ENCODE measurements around the gene SNAP25.

The SNAP25 gene

GRCh38 chr20:10306440-10307358, 88.1 kb downstream of the SNAP25 start:
- peak; percentile 21 for DNase-seq

- no peak for DNase-seq
Observed at GRCh38 chr20:10307359-10307735, 88.7 kb downstream of the SNAP25 start.

- no peak for DNase-seq
Observed at GRCh38 chr20:10308652-10309051, 90.0 kb downstream of the SNAP25 start.

- no peak for DNase-seq
Observed at GRCh38 chr20:10309326-10309725, 90.7 kb downstream of the SNAP25 start.

- no peak for DNase-seq
Observed at GRCh38 chr20:10312111-10312510, 93.5 kb downstream of the SNAP25 start.

- DNase-seq = no peak
Observed at GRCh38 chr20:10313215-10313614, 94.6 kb downstream of the SNAP25 start.

- DNase-seq = no peak
Observed at GRCh38 chr20:10313701-10314100, 95.1 kb downstream of the SNAP25 start.

- DNase-seq = no peak
Observed at GRCh38 chr20:10314198-10314597, 95.6 kb downstream of the SNAP25 start.

GRCh38 chr20:10315138-10315537, 96.5 kb downstream of the SNAP25 start:
- no peak for DNase-seq

GRCh38 chr20:10316582-10316981, 98.0 kb downstream of the SNAP25 start:
- no peak for DNase-seq

GRCh38 chr20:10318291-10319024, 99.8 kb downstream of the SNAP25 start:
- DNase-seq = no peak

- DNase-seq = no peak
Observed at GRCh38 chr20:10319855-10320254, 101.2 kb downstream of the SNAP25 start.

GRCh38 chr20:10321138-10321717, 102.6 kb downstream of the SNAP25 start:
- no peak for DNase-seq

- DNase-seq = no peak
Observed at GRCh38 chr20:10322073-10323012, 103.7 kb downstream of the SNAP25 start.

- DNase-seq = no peak
Observed at GRCh38 chr20:10323729-10324128, 105.1 kb downstream of the SNAP25 start.

GRCh38 chr20:10324198-10324847, 105.7 kb downstream of the SNAP25 start:
- no peak for DNase-seq

GRCh38 chr20:10328897-10329255, 110.2 kb downstream of the SNAP25 start:
- DNase-seq = no peak

GRCh38 chr20:10329387-10330005, 110.9 kb downstream of the SNAP25 start:
- no peak for DNase-seq

GRCh38 chr20:10330071-10330470, 111.4 kb downstream of the SNAP25 start:
- DNase-seq = no peak

GRCh38 chr20:10332656-10333415, 114.2 kb downstream of the SNAP25 start:
- no peak for DNase-seq
